ENCODE results near the gene AGPAT2.

DNA sequence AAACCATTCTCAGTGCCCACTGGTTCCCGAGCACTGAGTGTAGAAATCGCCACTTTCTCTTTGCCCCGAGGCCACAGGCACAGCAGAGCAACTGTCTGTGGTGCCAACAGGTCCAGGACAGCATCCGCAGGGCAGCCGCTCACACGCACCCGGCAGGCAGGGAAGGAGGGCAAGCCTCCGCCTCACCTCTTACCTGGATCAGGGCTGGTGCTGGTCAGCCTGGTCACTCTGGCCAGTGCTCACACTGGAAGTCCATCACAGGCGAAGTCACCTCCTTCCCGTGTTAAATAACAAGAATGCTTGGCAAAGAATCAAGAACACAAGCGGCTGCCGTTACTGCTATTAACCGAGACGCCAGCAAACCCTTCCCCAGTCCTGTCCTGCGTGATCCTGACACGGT, 38.9 kb upstream of the AGPAT2 start:
- TF ChIP-seq, protein P1, sequence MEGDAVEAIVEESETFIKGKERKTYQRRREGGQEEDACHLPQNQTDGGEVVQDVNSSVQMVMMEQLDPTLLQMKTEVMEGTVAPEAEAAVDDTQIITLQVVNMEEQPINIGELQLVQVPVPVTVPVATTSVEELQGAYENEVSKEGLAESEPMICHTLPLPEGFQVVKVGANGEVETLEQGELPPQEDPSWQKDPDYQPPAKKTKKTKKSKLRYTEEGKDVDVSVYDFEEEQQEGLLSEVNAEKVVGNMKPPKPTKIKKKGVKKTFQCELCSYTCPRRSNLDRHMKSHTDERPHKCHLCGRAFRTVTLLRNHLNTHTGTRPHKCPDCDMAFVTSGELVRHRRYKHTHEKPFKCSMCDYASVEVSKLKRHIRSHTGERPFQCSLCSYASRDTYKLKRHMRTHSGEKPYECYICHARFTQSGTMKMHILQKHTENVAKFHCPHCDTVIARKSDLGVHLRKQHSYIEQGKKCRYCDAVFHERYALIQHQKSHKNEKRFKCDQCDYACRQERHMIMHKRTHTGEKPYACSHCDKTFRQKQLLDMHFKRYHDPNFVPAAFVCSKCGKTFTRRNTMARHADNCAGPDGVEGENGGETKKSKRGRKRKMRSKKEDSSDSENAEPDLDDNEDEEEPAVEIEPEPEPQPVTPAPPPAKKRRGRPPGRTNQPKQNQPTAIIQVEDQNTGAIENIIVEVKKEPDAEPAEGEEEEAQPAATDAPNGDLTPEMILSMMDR (conservative IDR thresholded peaks at IDR 0.05; ENCODE audit: low read depth, low read length): no peak
- no peak for TF ChIP-seq RAD21 (IDR thresholded peaks at IDR 0.05; ENCODE audit: low read length)
- TF ChIP-seq, protein P2, sequence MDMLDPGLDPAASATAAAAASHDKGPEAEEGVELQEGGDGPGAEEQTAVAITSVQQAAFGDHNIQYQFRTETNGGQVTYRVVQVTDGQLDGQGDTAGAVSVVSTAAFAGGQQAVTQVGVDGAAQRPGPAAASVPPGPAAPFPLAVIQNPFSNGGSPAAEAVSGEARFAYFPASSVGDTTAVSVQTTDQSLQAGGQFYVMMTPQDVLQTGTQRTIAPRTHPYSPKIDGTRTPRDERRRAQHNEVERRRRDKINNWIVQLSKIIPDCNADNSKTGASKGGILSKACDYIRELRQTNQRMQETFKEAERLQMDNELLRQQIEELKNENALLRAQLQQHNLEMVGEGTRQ (IDR thresholded peaks at IDR 0.05; ENCODE audit: low read depth, low read length): no peak
- no peak for TF ChIP-seq MXI1 (IDR thresholded peaks at IDR 0.05; ENCODE audit: borderline replicate concordance, low read depth, low read length)
- no peak for TF ChIP-seq CEBPB (IDR thresholded peaks at IDR 0.05; ENCODE audit: low read depth, low read length)
- TF ChIP-seq POLR2A (IDR thresholded peaks at IDR 0.05; ENCODE audit: low read depth, low read length): no peak
- TF ChIP-seq BHLHE40 (IDR thresholded peaks at IDR 0.05; ENCODE audit: low read depth, low read length): no peak
- no peak for TF ChIP-seq RCOR1 (IDR thresholded peaks at IDR 0.05; ENCODE audit: insufficient replicate concordance, low read length)
- no peak for TF ChIP-seq FOS (IDR thresholded peaks at IDR 0.05; ENCODE audit: low read depth, low read length)
- TF ChIP-seq MAFK (IDR thresholded peaks at IDR 0.05; ENCODE audit: low read depth, low read length): no peak
- TF ChIP-seq, protein P3, sequence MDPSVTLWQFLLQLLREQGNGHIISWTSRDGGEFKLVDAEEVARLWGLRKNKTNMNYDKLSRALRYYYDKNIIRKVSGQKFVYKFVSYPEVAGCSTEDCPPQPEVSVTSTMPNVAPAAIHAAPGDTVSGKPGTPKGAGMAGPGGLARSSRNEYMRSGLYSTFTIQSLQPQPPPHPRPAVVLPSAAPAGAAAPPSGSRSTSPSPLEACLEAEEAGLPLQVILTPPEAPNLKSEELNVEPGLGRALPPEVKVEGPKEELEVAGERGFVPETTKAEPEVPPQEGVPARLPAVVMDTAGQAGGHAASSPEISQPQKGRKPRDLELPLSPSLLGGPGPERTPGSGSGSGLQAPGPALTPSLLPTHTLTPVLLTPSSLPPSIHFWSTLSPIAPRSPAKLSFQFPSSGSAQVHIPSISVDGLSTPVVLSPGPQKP (IDR thresholded peaks at IDR 0.05; ENCODE audit: borderline replicate concordance, low read depth, low read length): no peak

Data from IMR-90 (cell line).